ENCODE measurements around the gene FBXL3.

FBXL3 gene, protein sequence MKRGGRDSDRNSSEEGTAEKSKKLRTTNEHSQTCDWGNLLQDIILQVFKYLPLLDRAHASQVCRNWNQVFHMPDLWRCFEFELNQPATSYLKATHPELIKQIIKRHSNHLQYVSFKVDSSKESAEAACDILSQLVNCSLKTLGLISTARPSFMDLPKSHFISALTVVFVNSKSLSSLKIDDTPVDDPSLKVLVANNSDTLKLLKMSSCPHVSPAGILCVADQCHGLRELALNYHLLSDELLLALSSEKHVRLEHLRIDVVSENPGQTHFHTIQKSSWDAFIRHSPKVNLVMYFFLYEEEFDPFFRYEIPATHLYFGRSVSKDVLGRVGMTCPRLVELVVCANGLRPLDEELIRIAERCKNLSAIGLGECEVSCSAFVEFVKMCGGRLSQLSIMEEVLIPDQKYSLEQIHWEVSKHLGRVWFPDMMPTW

GRCh38 chr13:77026861-77027621 lies at the start of gene FBXL3:
FBXL3 (minus strand) TSS chr13:77027159; CDS start chr13:77021860, 5,299 bp downstream.
- DNase-seq (ENCODE audit: low read depth) = peak; percentile 82

- no peak for DNase-seq (ENCODE audit: low read depth)
Measured at GRCh38 chr13:77067519-77067918, 40.6 kb upstream of the FBXL3 start.

DNA sequence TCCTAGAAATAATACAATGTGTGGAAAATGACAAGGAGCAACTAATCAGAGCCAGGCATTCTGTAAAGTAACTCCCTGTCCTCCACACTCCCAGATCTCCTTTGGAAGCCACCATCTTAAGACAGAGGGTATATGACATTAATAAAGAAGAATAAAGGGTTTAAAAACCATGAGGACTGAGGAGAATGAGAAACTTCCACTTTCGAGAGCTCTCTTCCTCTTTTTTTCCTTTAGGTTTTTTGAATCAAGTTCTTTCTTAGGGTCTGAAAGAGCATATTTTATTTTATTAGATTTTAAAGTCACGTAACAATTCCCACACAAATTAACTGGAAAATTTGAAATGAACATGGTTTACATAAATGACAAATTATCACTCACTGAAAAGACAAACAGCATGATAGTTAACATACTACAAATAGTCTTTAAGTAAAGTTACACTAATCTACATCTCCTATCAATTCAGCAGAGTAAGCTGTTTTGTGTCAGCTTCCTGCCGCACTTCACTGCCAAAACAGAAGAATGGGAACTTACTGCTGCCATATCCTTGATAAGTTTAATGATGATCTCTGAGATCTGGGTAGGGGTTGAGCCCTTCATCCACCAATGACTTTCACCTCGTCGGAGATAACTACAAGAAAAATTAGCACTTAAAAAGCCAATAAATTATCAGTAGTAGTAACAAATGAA lies 38.6 kb upstream of the FBXL3 start:
- DNase-seq (ENCODE audit: low read depth) = no peak

GRCh38 chr13:77062097-77062496 lies 35.1 kb upstream of the FBXL3 start:
- DNase-seq (ENCODE audit: low read depth) = no peak

GRCh38 chr13:77061362-77061761 lies 34.4 kb upstream of the FBXL3 start:
- no peak for DNase-seq (ENCODE audit: low read depth)

DNA sequence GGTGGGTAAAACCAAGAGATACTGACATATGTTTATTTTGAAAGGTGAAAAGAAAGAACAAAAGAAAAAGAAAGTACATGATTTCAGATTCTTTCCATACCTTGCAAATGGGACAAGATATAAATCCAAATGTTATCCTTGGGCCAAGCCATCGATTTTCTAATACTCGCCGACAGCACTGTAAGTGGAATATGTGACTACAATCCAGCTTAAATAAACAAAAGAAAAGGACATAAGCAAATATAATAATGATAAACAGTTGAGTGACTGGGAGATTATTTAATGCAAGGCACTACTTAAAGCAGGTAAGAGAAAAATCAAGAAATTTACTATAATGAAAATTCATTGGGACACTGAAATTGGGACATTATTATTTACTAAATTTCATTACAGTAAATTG lies 29.9 kb upstream of the FBXL3 start:
- no peak for DNase-seq (ENCODE audit: low read depth)

GRCh38 chr13:77056382-77056781 lies 29.4 kb upstream of the FBXL3 start:
- no peak for DNase-seq (ENCODE audit: low read depth)

- DNase-seq (ENCODE audit: low read depth) = no peak
Measured at GRCh38 chr13:77055158-77055557, 28.2 kb upstream of the FBXL3 start.

DNA sequence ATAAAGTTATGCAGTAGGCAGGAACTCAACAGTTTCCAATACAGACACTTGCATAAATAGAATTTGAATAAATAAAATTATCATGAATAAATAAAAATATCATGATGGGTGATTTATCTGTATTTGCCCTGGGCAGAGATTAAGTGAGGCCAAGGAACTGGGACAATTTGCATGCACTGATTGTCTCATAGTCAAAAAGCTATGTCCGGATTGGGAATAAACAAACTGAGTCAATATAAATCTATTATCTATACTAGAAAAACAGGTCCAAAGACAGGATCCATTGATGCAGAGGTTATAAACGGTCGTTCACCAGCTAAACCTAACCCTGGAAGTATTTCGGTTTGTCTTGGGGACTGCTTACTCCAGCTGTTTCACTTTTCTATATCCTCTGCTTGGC lies 26.2 kb upstream of the FBXL3 start:
- no peak for DNase-seq (ENCODE audit: low read depth)

- no peak for DNase-seq (ENCODE audit: low read depth)
Measured at GRCh38 chr13:77048681-77049080, 21.7 kb upstream of the FBXL3 start.

DNA sequence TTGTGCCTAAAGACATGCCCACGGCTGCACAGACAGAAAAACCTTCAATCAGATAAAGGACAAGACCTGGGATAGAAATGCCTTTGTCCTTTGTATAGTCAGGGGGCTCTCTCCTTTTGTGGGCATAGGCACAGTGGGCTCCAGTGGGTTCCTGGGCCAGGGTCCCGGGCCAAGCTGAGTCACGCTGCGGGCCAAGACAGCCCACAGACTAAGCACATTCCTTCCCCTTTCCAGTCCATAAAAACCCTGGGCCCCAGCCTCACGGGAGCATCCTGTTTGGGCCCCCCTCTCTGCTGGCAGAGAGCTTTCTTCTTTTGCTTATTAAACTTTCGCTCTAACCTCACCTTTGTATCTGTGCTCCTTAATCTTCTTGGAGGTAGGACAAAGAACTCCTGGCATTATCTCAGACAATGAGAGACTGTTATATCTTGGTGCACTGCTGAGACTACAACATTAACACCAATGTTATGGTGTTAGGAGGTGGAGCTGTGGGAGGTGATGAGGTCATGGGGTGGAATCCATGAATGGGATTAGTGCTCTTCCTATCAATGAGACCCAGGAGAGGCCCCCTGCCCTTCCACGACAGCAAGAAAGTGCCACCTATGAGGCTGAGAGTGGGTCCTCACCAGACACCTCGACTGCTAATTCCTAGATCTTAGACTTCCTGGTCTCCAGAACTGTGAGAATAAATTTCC lies 20.8 kb upstream of the FBXL3 start:
- no peak for DNase-seq (ENCODE audit: low read depth)

GRCh38 chr13:77042566-77043177 lies 15.7 kb upstream of the FBXL3 start:
- no peak for DNase-seq (ENCODE audit: low read depth)

- no peak for DNase-seq (ENCODE audit: low read depth)
Measured at GRCh38 chr13:77040835-77041234, 13.9 kb upstream of the FBXL3 start.

DNA sequence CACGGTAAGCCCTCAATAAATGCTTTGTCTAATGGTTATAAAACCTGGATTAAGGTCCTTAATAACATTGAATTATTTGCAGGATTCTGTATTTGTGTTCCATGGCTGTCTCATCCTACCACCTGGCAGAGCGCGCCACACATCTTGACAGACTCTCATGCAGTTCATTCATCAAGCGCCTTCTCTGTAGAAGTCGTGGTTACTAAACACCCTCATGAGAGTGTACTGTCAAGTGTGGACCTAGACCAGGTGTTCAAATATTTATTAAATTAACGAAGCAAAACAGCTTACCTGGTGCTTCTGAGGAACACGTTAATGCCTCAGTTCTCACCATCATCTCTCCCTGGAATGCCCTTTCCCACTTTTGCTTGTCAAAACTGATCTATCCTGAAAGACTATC lies 13.1 kb upstream of the FBXL3 start:
- no peak for DNase-seq (ENCODE audit: low read depth)

DNA sequence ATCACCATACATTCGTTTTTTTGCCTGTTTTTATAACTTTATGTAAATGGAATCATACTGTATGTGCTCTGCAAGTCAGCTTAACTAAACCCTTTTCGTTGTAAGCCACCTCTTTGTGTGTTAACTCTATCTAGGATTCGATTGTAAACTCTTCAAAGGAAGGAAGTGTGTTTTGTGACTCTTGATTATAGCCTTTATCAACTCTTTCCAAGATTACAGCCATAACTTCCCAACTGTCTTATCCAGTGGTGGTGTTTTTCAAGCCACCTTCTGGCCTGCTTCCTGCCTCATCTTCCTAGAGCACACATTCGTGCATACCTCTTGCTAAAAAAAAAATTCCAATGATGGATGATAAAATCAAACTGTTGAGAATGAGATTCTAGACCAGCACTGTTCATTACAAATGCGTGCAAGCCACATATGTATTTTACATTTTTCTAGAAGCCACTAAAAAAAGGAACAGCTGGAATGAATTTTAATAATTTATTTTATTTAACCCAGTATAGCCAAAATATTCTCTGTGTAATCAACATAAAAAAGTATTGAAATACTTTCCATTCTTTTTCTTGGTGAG lies 12.0 kb upstream of the FBXL3 start:
- DNase-seq (ENCODE audit: low read depth) = no peak

- DNase-seq (ENCODE audit: low read depth) = no peak
Measured at GRCh38 chr13:77036279-77036678, 9.3 kb upstream of the FBXL3 start.

DNA sequence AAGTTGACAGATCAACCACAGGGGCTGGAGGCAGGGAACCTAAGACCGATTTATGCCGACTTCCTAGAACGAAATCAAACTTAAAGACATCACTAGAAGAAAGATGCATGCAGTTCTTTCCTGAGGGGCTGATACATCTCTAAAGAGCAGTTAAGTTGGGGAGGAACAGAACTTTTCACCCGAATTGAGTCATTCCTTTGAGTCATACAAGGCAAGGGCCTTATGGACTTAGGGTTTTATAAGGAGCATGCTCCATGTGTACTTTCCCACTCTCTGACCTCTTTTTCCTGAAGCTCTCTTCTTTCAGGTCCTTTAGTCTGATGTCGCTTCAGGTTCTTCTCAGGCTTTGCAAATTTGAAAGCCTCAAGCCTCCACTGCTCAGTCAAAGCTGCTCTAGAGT lies 7.9 kb upstream of the FBXL3 start:
- DNase-seq (ENCODE audit: low read depth) = no peak

DNA sequence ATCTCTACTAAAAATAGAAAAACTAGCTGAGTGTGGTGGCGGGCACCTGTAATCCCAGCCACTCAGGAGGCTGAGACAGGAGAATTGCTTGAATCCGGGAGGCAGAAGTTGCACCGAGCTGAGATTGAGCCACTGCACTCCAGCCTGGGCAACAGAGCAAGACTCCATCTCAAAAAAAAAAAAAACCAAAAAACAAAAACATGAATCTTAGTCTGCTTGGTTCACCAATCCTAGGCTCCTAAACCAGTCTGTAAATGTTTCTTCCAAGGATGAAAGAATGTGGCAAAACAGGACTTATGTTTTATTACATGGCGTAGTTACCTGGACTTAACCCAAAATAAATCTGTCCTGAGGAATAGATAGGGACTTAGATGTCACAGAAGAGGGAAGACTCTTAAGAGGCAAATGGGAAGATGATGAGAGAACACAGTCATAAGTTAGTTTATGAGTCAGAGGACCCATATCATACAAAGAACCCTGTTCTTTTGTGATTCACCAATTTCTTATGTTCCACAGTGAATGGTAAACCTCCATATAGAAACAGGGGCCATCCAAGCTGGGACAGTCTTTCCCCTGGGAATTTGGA lies 6.9 kb upstream of the FBXL3 start:
- DNase-seq (ENCODE audit: low read depth) = no peak

GRCh38 chr13:77031656-77032243 lies 4.8 kb upstream of the FBXL3 start:
- no peak for DNase-seq (ENCODE audit: low read depth)

DNA sequence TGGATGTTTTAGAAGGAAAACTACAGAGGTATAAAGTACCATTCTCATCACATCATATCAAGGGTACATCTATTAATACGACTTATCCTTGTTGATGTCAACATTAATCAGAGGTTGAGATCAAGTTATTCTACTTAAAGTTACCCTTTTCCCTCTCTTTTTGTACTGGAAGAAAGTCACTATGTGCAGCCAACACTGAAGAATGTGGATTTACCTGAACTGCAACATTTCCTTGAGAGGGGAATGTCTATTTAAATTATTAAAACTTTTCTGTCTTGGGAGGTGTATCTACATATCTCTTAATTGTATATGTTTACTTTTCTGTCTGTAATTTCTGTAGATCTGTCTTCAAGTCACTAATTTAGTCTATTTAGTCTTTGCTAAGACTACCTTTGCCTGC lies 2.5 kb upstream of the FBXL3 start:
- DNase-seq (ENCODE audit: low read depth) = no peak

DNA sequence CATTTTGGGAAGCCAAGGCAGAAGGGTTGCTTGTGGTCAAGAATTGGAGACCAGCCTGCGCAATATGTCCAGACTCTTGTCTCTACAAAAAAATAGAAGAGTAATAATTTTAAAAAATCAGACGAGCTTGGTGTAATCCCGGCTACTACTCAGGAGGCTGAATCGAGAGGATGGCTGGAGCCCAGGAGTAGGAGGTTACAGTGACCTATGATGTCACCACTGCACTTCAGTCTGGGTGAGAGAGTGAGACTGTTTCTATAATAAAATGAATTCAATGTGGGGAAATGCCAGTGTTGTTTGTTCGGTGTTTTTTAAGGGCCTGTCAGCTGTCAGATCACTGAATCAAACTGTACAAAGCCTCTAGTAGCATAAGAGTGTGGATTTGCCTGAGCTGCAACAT lies 1.2 kb upstream of the FBXL3 start:
- no peak for DNase-seq (ENCODE audit: low read depth)

All from activated T-cell treated with anti-CD3 and anti-CD28 coated beads for 48 hours (primary cell).